GM23248 (cell line): Measurements from ENCODE around the gene FABP1.

Experiments used
- EZH2 ChIP-seq: fragments of 200-600 bp; sonication (generic); IDR thresholded peaks from 2 replicates; pipeline ENCODE4 v1.6.1; 2018; ENCODE audit warnings: antibody characterized with exemption, mild to moderate bottlenecking; ENCODE audit not compliant: insufficient read depth, poor library complexity, severe bottlenecking
- EZH2phosphoT487 ChIP-seq: fragments of 200-600 bp; sonication (generic); IDR thresholded peaks from 2 replicates; pipeline ENCODE4 v1.6.1; 2018; ENCODE audit warnings: antibody characterized with exemption, moderate library complexity, mild to moderate bottlenecking, low read depth; ENCODE audit not compliant: insufficient read depth

GRCh38 chr2:88147145-88147544 is 19.3 kb upstream of the FABP1 start:
- TF ChIP-seq EZH2phosphoT487 (no peak), EZH2 (no peak)
